Loucy (cell line): ENCODE results near the gene MYO5B.

Experiments used
- H2AFZ ChIP-seq: fragments of 200-600 bp; sonication (generic); 2 replicates; pipeline ENCODE4 v1.6.0; 2016; ENCODE audit warnings: antibody characterized with exemption, mild to moderate bottlenecking, low read length, moderate library complexity
- H3F3A ChIP-seq: fragments of 200-600 bp; 2 replicates; pipeline ENCODE4 v1.6.0; 2016; ENCODE audit warnings: antibody characterized with exemption, low read depth, mild to moderate bottlenecking
- H3K27me3 ChIP-seq: fragments of 200-600 bp; sonication (generic); 2 replicates; pipeline ENCODE4 v1.6.1; 2014; ENCODE audit warnings: low read length, mild to moderate bottlenecking; ENCODE audit not compliant: insufficient read depth, poor library complexity, severe bottlenecking
- H3K36me3 ChIP-seq: fragments of 200-600 bp; sonication (generic); 2 replicates; pipeline ENCODE4 v1.6.1; 2016; ENCODE audit warnings: low read length; ENCODE audit not compliant: insufficient read depth
- H3K4me1 ChIP-seq: fragments of 200-600 bp; sonication (generic); 2 replicates; pipeline ENCODE4 v1.5.1; 2014; ENCODE audit warnings: low read length, mild to moderate bottlenecking; ENCODE audit not compliant: insufficient read depth, poor library complexity, severe bottlenecking
- H3K4me2 ChIP-seq: fragments of 200-600 bp; sonication (generic); 2 replicates; pipeline ENCODE4 v1.6.0; 2014; ENCODE audit warnings: antibody characterized with exemption, low read length, low read depth, mild to moderate bottlenecking; ENCODE audit not compliant: poor library complexity, severe bottlenecking
- H3K4me3 ChIP-seq: fragments of 200-600 bp; sonication (generic); 2 replicates; pipeline ENCODE4 v1.5.1; 2014; ENCODE audit warnings: low read length, mild to moderate bottlenecking, mixed read lengths; ENCODE audit not compliant: poor library complexity, severe bottlenecking
- H3K79me2 ChIP-seq: fragments of 200-600 bp; sonication (generic); 2 replicates; pipeline ENCODE4 v1.6.1; 2014; ENCODE audit warnings: low read length; ENCODE audit not compliant: insufficient read depth
- H3K9ac ChIP-seq: fragments of 200-600 bp; sonication (generic); 2 replicates; pipeline ENCODE4 v1.6.0; 2014; ENCODE audit warnings: mild to moderate bottlenecking, low read depth, low read length, moderate library complexity; ENCODE audit not compliant: poor library complexity, severe bottlenecking
- H3K9me2 ChIP-seq: fragments of 200-600 bp; sonication (generic); replicated peaks from 2 replicates; pipeline ENCODE4 v1.6.1; 2016; ENCODE audit warnings: low read depth, low read length, mixed read lengths
- H3K9me3 ChIP-seq: fragments of 200-600 bp; sonication (generic); 2 replicates; pipeline ENCODE4 v1.6.1; 2014; ENCODE audit warnings: mild to moderate bottlenecking, antibody characterized with exemption, low read length, low read depth; ENCODE audit not compliant: insufficient read depth
- H4K20me1 ChIP-seq: fragments of 200-600 bp; sonication (generic); 2 replicates; pipeline ENCODE4 v1.6.0; 2014; ENCODE audit warnings: antibody characterized with exemption, low read length, mild to moderate bottlenecking; ENCODE audit not compliant: insufficient read depth, poor library complexity, severe bottlenecking
- CTCF ChIP-seq: fragments of 200-600 bp; sonication (generic); conservative IDR thresholded peaks from 2 replicates; pipeline ENCODE4 v1.5.1; 2014; ENCODE audit warnings: mild to moderate bottlenecking, antibody characterized with exemption, low read length
- EZH2phosphoT487 ChIP-seq: fragments of 200-600 bp; IDR thresholded peaks from 2 replicates; pipeline ENCODE4 v1.6.1; 2018; ENCODE audit warnings: antibody characterized with exemption, mild to moderate bottlenecking, moderate library complexity, borderline replicate concordance

MYO5B gene

GRCh38 chr18:49934457-49934856 lies 260.5 kb downstream of the MYO5B start:
- Histone ChIP-seq H3K9me3 (no peaks in the 10 kb centered on the region), H3K4me3 (no peak overlapping the region), H3K4me1 (peaks cover 16% of the 10 kb centered on the region), H3K36me3 (no peaks in the 10 kb centered on the region), H3K9ac (no peak overlapping the region), H2AFZ (no peak overlapping the region), H3K4me2 (no peak overlapping the region), H3K9me2 (no peaks in the 10 kb centered on the region), H3K79me2 (no peaks in the 10 kb centered on the region), H3K27me3 (no peaks in the 10 kb centered on the region), H3F3A (no peaks in the 10 kb centered on the region), H4K20me1 (no peaks in the 10 kb centered on the region)
- TF ChIP-seq EZH2phosphoT487 = no peak

- no peak overlapping the region for H3K9ac ChIP-seq
- no peaks in the 10 kb centered on the region for H3K9me2 ChIP-seq
- no peak overlapping the region; the same call in 1 of the 2 replicates for H2AFZ ChIP-seq
- H3K4me1 ChIP-seq = peaks cover 16% of the 10 kb centered on the region
- no peak overlapping the region for H3K4me3 ChIP-seq
- H3K27me3 ChIP-seq = no peaks in the 10 kb centered on the region
- no peak overlapping the region for H3K4me2 ChIP-seq
- H3K79me2 ChIP-seq = no peaks in the 10 kb centered on the region
- H3F3A ChIP-seq = no peaks in the 10 kb centered on the region
- no peaks in the 10 kb centered on the region for H3K9me3 ChIP-seq
- H4K20me1 ChIP-seq = no peaks in the 10 kb centered on the region
- no peaks in the 10 kb centered on the region for H3K36me3 ChIP-seq
- TF ChIP-seq CTCF = no peak
- no peak for TF ChIP-seq EZH2phosphoT487
Measured at GRCh38 chr18:49933530-49934128, 261.3 kb downstream of the MYO5B start.

GRCh38 chr18:49931760-49932159 lies 263.2 kb downstream of the MYO5B start:
- Histone ChIP-seq H3K9ac (no peak overlapping the region), H4K20me1 (no peaks in the 10 kb centered on the region), H2AFZ (no peak overlapping the region), H3K9me2 (no peaks in the 10 kb centered on the region), H3K36me3 (no peaks in the 10 kb centered on the region), H3F3A (no peaks in the 10 kb centered on the region), H3K4me3 (no peak overlapping the region), H3K9me3 (no peaks in the 10 kb centered on the region), H3K4me1 (peaks cover 16% of the 10 kb centered on the region), H3K27me3 (no peaks in the 10 kb centered on the region), H3K4me2 (no peak overlapping the region), H3K79me2 (no peaks in the 10 kb centered on the region)
- TF ChIP-seq CTCF = no peak
- TF ChIP-seq EZH2phosphoT487 = no peak

- H3K27me3 ChIP-seq = no peaks in the 10 kb centered on the region
- H3K4me3 ChIP-seq = no peak overlapping the region
- H3K9me3 ChIP-seq = no peaks in the 10 kb centered on the region
- no peaks in the 10 kb centered on the region for H3F3A ChIP-seq
- H3K79me2 ChIP-seq = no peaks in the 10 kb centered on the region
- no peak overlapping the region for H3K9ac ChIP-seq
- no peaks in the 10 kb centered on the region for H4K20me1 ChIP-seq
- no peak overlapping the region for H3K4me2 ChIP-seq
- H2AFZ ChIP-seq = no peak overlapping the region
- H3K9me2 ChIP-seq = no peaks in the 10 kb centered on the region
- no peak for TF ChIP-seq CTCF
- TF ChIP-seq EZH2phosphoT487 = no peak
- H3K36me3 ChIP-seq = no peaks in the 10 kb centered on the region
- H3K4me1 ChIP-seq = peaks cover 16% of the 10 kb centered on the region
Measured at GRCh38 chr18:49931179-49931578, 263.8 kb downstream of the MYO5B start.
